Measurements from ENCODE around the gene PTPA. TPM values are rescaled to one million over a fixed set of nuclear protein-coding genes. Genes with fewer than 3 reads are reported as not detected.

The PTPA gene
- 100 to 1,000 TPM in 1 of 2 donors, 10 to 100 TPM in 1; 94.5 to 142 TPM for total RNA-seq

- Histone ChIP-seq H3K9ac (ENCODE audit: low read depth in 2 of 2, low read length in 2 of 2) (peak within 1 kb of the TSS; percentile 80 to 92), H3K9me3 (no peaks in the 10 kb centered on the region), H3K27me3 (no peaks in the 10 kb centered on the region), H3K27ac (peak within 1 kb of the TSS; percentile 96), H3K36me3 (no peaks in the 10 kb centered on the region), H3K4me3 (peak within 1 kb of the TSS; percentile 88), H3K4me1 (peaks cover 14% of the 10 kb centered on the region)
- DNase-seq = peak; percentile 99
- intact Hi-C loops (cut with DNase I) = no loop called here
- TF ChIP-seq CTCF (IDR thresholded peaks at IDR 0.05) = no peak
These were observed at the start of gene PTPA, which contains the start of gene CRAT for GRCh38 chr9:129110740-129111527. TSS of gene PTPA (plus strand) at chr9:129111415. CDS start at chr9:129111601, 186 bp downstream. TSS of gene CRAT (minus strand) at chr9:129110793. CDS start at chr9:129110509, 284 bp downstream.

- no peaks in the 10 kb centered on the region for H3K9me3 ChIP-seq
- TF ChIP-seq CTCF (IDR thresholded peaks at IDR 0.05) = no peak
- no peak for DNase-seq
- H3K36me3 ChIP-seq = peaks cover 18% of the 10 kb centered on the region
- H3K4me1 ChIP-seq = no peaks in the 10 kb centered on the region
- intact Hi-C loops (cut with DNase I) = no loop called here
- no peak overlapping the region for H3K4me3 ChIP-seq
- H3K9ac ChIP-seq (ENCODE audit: low read depth in 2 of 2, low read length in 2 of 2) = no peak overlapping the region
- H3K27me3 ChIP-seq = no peaks in the 10 kb centered on the region
- H3K27ac ChIP-seq = no peak overlapping the region
These were observed 48.2 kb upstream of the PTPA start for GRCh38 chr9:129063061-129063460.

- no peak for DNase-seq
- H3K27ac ChIP-seq = no peak overlapping the region
- intact Hi-C loops (cut with DNase I) = no loop called here
- no peak overlapping the region for H3K9ac ChIP-seq (ENCODE audit: low read depth in 2 of 2, low read length in 2 of 2)
- peaks cover 18% of the 10 kb centered on the region for H3K36me3 ChIP-seq
- H3K4me1 ChIP-seq = no peaks in the 10 kb centered on the region
- no peak for TF ChIP-seq CTCF (IDR thresholded peaks at IDR 0.05)
- H3K9me3 ChIP-seq = no peaks in the 10 kb centered on the region
- H3K27me3 ChIP-seq = no peaks in the 10 kb centered on the region
- no peak overlapping the region for H3K4me3 ChIP-seq
These were observed 46.7 kb upstream of the PTPA start for GRCh38 chr9:129064499-129064908.

GRCh38 chr9:129068110-129068509 lies 43.1 kb upstream of the PTPA start:
- DNase-seq = no peak
- no peak overlapping the region for H3K27ac ChIP-seq

More at GRCh38 chr9:129068110-129068509, 43.1 kb upstream of the PTPA start:
- no peaks in the 10 kb centered on the region for H3K9me3 ChIP-seq
- no peaks in the 10 kb centered on the region for H3K27me3 ChIP-seq
- H3K4me1 ChIP-seq = no peaks in the 10 kb centered on the region
- intact Hi-C loops (cut with DNase I) = no loop called here
- H3K36me3 ChIP-seq = peaks cover 18% of the 10 kb centered on the region
- no peak overlapping the region for H3K9ac ChIP-seq (ENCODE audit: low read depth in 2 of 2, low read length in 2 of 2)
- no peak overlapping the region for H3K4me3 ChIP-seq
- TF ChIP-seq CTCF (IDR thresholded peaks at IDR 0.05) = no peak
